Ishikawa (cell line): ENCODE data around the gene CHMP6.

Experiments
- CEBPB ChIP-seq: IDR thresholded peaks from 2 replicates; pipeline ENCODE4 v1.6.1; 2012
- CREB1 ChIP-seq: IDR thresholded peaks from 2 replicates; pipeline ENCODE4 v1.6.1; 2012; ENCODE audit warnings: low read depth
- EGR1 ChIP-seq: IDR thresholded peaks from 2 replicates; pipeline ENCODE4 v1.6.1; 2012
- EP300 ChIP-seq: IDR thresholded peaks from 2 replicates; pipeline ENCODE4 v1.6.1; 2012; ENCODE audit warnings: borderline replicate concordance
- FOXM1 ChIP-seq: IDR thresholded peaks from 2 replicates; pipeline ENCODE4 v1.6.1; 2012; ENCODE audit warnings: low read depth, borderline replicate concordance
- NFIC ChIP-seq: IDR thresholded peaks from 2 replicates; pipeline ENCODE4 v1.6.1; 2012
- RAD21 ChIP-seq: IDR thresholded peaks from 2 replicates; pipeline ENCODE4 v1.6.1; 2012; ENCODE audit warnings: low read depth
- REST ChIP-seq: IDR thresholded peaks from 2 replicates; pipeline ENCODE4 v1.6.1; 2012; ENCODE audit warnings: low read depth, mild to moderate bottlenecking
- TAF1 ChIP-seq: IDR thresholded peaks from 2 replicates; pipeline ENCODE4 v1.6.1; 2012; ENCODE audit warnings: low read depth, mild to moderate bottlenecking
- TCF12 ChIP-seq: IDR thresholded peaks from 2 replicates; pipeline ENCODE4 v1.6.1; 2012; ENCODE audit warnings: low read depth
- TEAD4 ChIP-seq: IDR thresholded peaks from 2 replicates; pipeline ENCODE4 v1.6.1; 2012
- YY1 ChIP-seq: IDR thresholded peaks from 2 replicates; pipeline ENCODE4 v1.6.1; 2012; ENCODE audit warnings: low read depth
- ZBTB7A ChIP-seq: IDR thresholded peaks from 2 replicates; pipeline ENCODE4 v1.6.1; 2012; ENCODE audit warnings: low read depth
- TF ChIP-seq, protein P1 (sequence below): IDR thresholded peaks from 2 replicates; pipeline ENCODE4 v1.6.1; 2012
- TF ChIP-seq, protein P2 (sequence below): IDR thresholded peaks from 2 replicates; pipeline ENCODE4 v1.6.1; 2012

Gene CHMP6

DNA sequence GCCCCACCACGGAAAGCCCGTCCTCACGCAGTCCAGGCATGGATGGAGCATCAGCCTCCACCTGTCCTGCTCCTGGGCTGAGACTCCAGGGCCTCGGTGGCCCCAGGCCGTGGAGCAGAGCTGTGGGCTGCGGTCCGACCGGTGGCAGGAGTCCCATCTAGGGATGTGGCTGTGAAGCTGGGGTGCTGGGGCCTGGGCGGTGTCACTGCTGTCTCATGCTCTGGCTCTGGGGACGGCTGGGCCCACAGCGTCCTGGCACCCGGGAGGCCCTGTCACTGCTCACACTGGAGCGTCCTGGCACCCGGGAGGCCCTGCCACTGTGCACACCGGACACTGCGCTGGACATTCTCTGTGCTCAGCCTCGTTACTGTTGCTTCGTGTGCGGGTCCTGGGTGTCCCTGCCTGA is 51.7 kb downstream of the CHMP6 start:
- TF ChIP-seq NFIC (no peak), FOXM1 (no peak), TCF12 (no peak), REST (no peak), TAF1 (no peak), RAD21 (no peak), YY1 (no peak), CREB1 (no peak)
- TF ChIP-seq, protein P1, sequence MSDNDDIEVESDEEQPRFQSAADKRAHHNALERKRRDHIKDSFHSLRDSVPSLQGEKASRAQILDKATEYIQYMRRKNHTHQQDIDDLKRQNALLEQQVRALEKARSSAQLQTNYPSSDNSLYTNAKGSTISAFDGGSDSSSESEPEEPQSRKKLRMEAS = no peak
- TF ChIP-seq, protein P2, sequence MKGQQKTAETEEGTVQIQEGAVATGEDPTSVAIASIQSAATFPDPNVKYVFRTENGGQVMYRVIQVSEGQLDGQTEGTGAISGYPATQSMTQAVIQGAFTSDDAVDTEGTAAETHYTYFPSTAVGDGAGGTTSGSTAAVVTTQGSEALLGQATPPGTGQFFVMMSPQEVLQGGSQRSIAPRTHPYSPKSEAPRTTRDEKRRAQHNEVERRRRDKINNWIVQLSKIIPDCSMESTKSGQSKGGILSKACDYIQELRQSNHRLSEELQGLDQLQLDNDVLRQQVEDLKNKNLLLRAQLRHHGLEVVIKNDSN = no peak

GRCh38 chr17:81043725-81044427 is 52.2 kb downstream of the CHMP6 start:
- no peak for TF ChIP-seq TAF1
- TF ChIP-seq RAD21 = peak; percentile 12; the same call in 1 of the 2 replicates
- no peak for TF ChIP-seq REST
- peak; percentile 94 for TF ChIP-seq TEAD4
- peak; percentile 75 for TF ChIP-seq EP300
- TF ChIP-seq FOXM1 = no peak
- TF ChIP-seq, protein P2 = peak; percentile 10; the same call in 1 of the 2 replicates
- no peak for TF ChIP-seq CREB1
- TF ChIP-seq TCF12 = peak; percentile 77; the same call in 1 of the 2 replicates
- TF ChIP-seq EGR1 = no peak
- peak; percentile 10; the same call in 1 of the 2 replicates for TF ChIP-seq NFIC
- TF ChIP-seq CEBPB = no peak
- TF ChIP-seq, protein P1 = peak; percentile 63
- TF ChIP-seq YY1 = no peak
- TF ChIP-seq ZBTB7A = no peak

DNA sequence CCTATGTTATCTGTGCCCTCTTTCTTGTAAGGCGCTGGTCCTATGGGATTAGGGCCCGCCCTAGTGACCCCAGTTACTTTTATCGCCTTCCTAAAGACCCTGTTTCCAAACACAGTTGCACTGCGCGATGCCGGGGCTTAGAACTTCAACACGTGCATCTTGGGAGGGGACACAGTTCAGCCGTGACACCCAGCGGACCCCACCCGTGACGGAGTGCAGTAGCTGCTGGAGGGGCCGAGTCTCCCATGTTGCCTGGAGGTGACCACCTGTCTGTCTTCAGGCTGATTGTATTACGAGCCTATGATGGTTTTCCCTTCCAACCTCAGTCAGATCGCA is 52.8 kb downstream of the CHMP6 start:
- no peak for TF ChIP-seq TCF12
- no peak for TF ChIP-seq YY1
- no peak for TF ChIP-seq TAF1
- TF ChIP-seq, protein P2 = no peak
- TF ChIP-seq CREB1 = no peak
- TF ChIP-seq CEBPB = no peak
- TF ChIP-seq ZBTB7A = no peak
- TF ChIP-seq EP300 = no peak
- TF ChIP-seq, protein P1 = no peak

- peak; percentile 20; the same call in 1 of the 2 replicates for TF ChIP-seq TEAD4
- no peak for TF ChIP-seq CREB1
- TF ChIP-seq EGR1 = 0 out of 2 replicates have a peak, but pooled peaks have one; percentile 26
- TF ChIP-seq EP300 = no peak
- TF ChIP-seq TCF12 = no peak
- TF ChIP-seq CEBPB = no peak
- TF ChIP-seq, protein P2 = no peak
- TF ChIP-seq NFIC = peak; percentile 84
Measured at GRCh38 chr17:81044764-81045589, 53.3 kb downstream of the CHMP6 start.
